Ishikawa (cell line): ENCODE measurements around the gene PAEP.

Experiments
- CEBPB ChIP-seq: IDR thresholded peaks from 2 replicates; pipeline ENCODE4 v1.6.1; 2012
- CREB1 ChIP-seq: IDR thresholded peaks from 2 replicates; pipeline ENCODE4 v1.6.1; 2012; ENCODE audit warnings: low read depth
- EGR1 ChIP-seq: IDR thresholded peaks from 2 replicates; pipeline ENCODE4 v1.6.1; 2012
- EP300 ChIP-seq: IDR thresholded peaks from 2 replicates; pipeline ENCODE4 v1.6.1; 2012; ENCODE audit warnings: borderline replicate concordance
- FOXM1 ChIP-seq: IDR thresholded peaks from 2 replicates; pipeline ENCODE4 v1.6.1; 2012; ENCODE audit warnings: low read depth, borderline replicate concordance
- MAX ChIP-seq: IDR thresholded peaks from 2 replicates; pipeline ENCODE4 v1.6.1; 2012
- NFIC ChIP-seq: IDR thresholded peaks from 2 replicates; pipeline ENCODE4 v1.6.1; 2012
- RAD21 ChIP-seq: IDR thresholded peaks from 2 replicates; pipeline ENCODE4 v1.6.1; 2012; ENCODE audit warnings: low read depth
- REST ChIP-seq: IDR thresholded peaks from 2 replicates; pipeline ENCODE4 v1.6.1; 2012; ENCODE audit warnings: low read depth, mild to moderate bottlenecking
- TAF1 ChIP-seq: IDR thresholded peaks from 2 replicates; pipeline ENCODE4 v1.6.1; 2012; ENCODE audit warnings: low read depth, mild to moderate bottlenecking
- TCF12 ChIP-seq: IDR thresholded peaks from 2 replicates; pipeline ENCODE4 v1.6.1; 2012; ENCODE audit warnings: low read depth
- TEAD4 ChIP-seq: IDR thresholded peaks from 2 replicates; pipeline ENCODE4 v1.6.1; 2012
- USF1 ChIP-seq: IDR thresholded peaks from 2 replicates; pipeline ENCODE4 v1.6.1; 2012
- YY1 ChIP-seq: IDR thresholded peaks from 2 replicates; pipeline ENCODE4 v1.6.1; 2012; ENCODE audit warnings: low read depth
- ZBTB7A ChIP-seq: IDR thresholded peaks from 2 replicates; pipeline ENCODE4 v1.6.1; 2012; ENCODE audit warnings: low read depth

The PAEP gene

GRCh38 chr9:135607401-135608293 is 46.1 kb downstream of the PAEP start:
- TF ChIP-seq CEBPB (no peak), RAD21 (no peak), EP300 (no peak), TEAD4 (no peak), EGR1 (no peak), MAX (no peak), TCF12 (no peak), TAF1 (no peak), FOXM1 (no peak), REST (no peak), NFIC (no peak)

- TF ChIP-seq RAD21 (no peak), ZBTB7A (no peak), EP300 (no peak), USF1 (no peak), TCF12 (no peak), FOXM1 (no peak), EGR1 (no peak), NFIC (no peak), CREB1 (no peak), REST (no peak), YY1 (no peak), TEAD4 (no peak), TAF1 (no peak), CEBPB (no peak), MAX (no peak)
Measured at GRCh38 chr9:135608294-135608998, 46.9 kb downstream of the PAEP start.

GRCh38 chr9:135608999-135609317 is 47.4 kb downstream of the PAEP start:
- TF ChIP-seq ZBTB7A, result no peak
- TF ChIP-seq EP300, result no peak
- TF ChIP-seq CREB1, result no peak
- TF ChIP-seq CEBPB, result no peak

GRCh38 chr9:135609366-135609955 is 47.9 kb downstream of the PAEP start:
- TF ChIP-seq CREB1, result no peak
- TF ChIP-seq TCF12, result no peak
- TF ChIP-seq NFIC, result no peak
- no peak for TF ChIP-seq RAD21
- no peak for TF ChIP-seq TEAD4
- TF ChIP-seq REST, result no peak
- TF ChIP-seq USF1, result no peak
- TF ChIP-seq TAF1, result no peak
- no peak for TF ChIP-seq EGR1
- TF ChIP-seq YY1, result no peak
- no peak for TF ChIP-seq CEBPB
- TF ChIP-seq MAX, result no peak
- TF ChIP-seq FOXM1, result no peak
- TF ChIP-seq EP300, result no peak
- no peak for TF ChIP-seq ZBTB7A
